Measurements from ENCODE around the gene EMB. TPM values are rescaled to one million over a fixed set of nuclear protein-coding genes. Genes with fewer than 3 reads are reported as not detected.

Gene EMB
- polyA plus RNA-seq, 1 donor: 1.9 TPM

Other genes starting within 250 kb of the EMB start
- 7.7 TPM for gene PARP8, start 225.3 kb upstream of the EMB start, polyA plus RNA-seq (ENCODE audit: insufficient read length)